ENCODE data around the gene JOSD2.

JOSD2 gene

DNA sequence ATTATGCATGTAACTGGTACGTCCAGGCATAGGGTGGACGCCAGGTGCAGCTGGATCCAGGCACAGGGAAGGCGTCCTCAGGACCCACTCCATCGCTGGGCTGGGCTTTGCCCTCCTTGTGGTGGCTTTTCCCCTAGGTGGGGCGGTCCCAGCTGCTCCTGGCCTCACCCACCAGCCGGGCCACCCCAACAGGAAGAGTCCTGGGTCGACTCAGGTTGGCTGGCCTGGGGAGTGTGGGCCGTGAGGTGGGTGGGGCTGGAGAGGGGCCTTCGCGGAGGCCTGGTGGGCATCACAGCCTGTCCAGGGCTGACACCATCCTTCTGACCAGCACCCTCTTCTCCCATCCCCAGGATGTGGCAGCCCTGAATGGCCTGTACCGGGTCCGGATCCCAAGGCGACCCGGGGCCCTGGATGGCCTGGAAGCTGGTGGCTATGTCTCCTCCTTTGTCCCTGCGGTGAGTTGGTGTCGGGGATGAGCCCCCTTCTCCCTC is 31.2 kb downstream of the JOSD2 start:
- H3K27ac ChIP-seq, result no peak overlapping the region
- TF ChIP-seq, protein P1, sequence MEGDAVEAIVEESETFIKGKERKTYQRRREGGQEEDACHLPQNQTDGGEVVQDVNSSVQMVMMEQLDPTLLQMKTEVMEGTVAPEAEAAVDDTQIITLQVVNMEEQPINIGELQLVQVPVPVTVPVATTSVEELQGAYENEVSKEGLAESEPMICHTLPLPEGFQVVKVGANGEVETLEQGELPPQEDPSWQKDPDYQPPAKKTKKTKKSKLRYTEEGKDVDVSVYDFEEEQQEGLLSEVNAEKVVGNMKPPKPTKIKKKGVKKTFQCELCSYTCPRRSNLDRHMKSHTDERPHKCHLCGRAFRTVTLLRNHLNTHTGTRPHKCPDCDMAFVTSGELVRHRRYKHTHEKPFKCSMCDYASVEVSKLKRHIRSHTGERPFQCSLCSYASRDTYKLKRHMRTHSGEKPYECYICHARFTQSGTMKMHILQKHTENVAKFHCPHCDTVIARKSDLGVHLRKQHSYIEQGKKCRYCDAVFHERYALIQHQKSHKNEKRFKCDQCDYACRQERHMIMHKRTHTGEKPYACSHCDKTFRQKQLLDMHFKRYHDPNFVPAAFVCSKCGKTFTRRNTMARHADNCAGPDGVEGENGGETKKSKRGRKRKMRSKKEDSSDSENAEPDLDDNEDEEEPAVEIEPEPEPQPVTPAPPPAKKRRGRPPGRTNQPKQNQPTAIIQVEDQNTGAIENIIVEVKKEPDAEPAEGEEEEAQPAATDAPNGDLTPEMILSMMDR (IDR thresholded peaks at IDR 0.05), result no peak
- TF ChIP-seq ZFX (IDR thresholded peaks at IDR 0.05; ENCODE audit: borderline replicate concordance), result no peak

DNA sequence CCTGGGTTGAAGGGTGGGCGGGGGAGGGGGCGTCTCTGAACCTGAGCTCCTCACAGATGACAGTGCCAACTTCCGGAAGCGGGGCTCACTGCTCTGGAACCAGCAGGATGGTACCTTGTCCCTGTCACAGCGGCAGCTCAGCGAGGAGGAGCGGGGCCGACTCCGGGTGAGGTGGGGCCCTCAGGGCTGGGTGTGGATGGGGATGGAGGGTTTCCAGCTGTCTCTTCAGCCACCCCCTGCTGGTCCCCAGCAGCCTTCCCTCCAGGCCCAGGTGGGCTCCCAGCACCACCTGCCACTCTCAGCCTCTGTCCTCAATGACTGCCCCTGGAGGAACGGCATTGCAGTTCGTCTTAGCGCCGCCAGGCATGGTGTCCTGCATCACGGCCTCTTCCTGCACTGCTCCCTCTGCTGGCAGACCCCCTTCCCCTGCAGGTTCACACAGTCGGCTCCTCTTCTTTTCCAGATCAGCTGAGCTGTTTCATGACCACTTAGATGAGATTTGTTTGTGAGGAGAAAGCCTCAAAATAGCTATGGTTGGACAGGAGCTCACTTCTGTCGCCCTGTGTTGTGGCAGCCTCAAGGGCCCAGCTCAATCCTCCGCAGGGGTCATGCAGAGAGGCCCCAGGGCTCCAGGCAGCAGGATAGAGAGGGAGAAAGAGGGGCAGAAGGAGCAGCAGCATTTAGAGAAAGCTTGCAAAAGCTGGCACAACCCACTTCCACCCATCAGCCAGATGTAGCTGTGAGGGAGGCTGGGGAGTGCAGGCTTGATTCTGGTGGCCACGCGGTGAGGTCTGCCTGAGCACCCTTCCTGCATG is 31.9 kb downstream of the JOSD2 start:
- no peak overlapping the region for H3K27ac ChIP-seq
- TF ChIP-seq, protein P1 (IDR thresholded peaks at IDR 0.05), result peak; percentile 58
- no peak for TF ChIP-seq ZFX (IDR thresholded peaks at IDR 0.05; ENCODE audit: borderline replicate concordance)

DNA sequence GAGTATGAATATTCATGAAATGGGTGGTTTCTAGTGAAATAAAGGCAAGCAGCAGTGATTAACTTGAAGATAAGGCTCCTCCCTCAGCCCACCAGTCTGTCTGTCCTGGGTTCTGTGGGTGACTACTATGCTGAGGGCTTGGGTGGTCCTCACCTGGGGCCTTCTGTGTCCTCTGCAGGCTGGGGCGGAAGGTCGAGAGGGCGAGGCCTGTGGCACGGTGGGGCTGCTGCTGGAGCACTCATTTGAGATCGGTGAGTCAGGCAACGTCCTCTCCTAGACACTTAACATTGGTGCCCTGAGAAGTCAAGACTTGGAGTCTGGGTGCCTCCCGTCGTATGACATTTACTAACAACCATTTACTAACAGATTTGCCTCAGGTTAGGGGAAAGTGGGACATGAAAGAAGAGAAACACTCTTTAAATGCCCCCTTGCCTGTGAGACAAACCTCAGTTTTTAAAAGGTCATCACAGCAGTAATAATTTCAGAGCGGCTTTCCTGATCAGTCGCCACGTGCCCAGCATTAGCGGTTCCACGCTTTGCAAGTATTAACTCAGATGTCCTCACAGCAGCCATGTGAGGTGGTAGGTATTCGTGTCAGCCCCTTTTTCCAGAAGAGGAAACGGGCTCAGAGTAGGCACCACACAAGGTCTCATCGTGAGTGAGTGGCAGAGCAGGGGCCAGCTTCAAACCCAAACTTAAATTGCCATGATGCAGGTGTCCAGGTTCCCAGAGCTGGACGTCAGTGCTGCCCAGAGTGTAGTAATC is 33.1 kb downstream of the JOSD2 start:
- TF ChIP-seq ZFX (IDR thresholded peaks at IDR 0.05; ENCODE audit: borderline replicate concordance), result no peak
- TF ChIP-seq, protein P1 (IDR thresholded peaks at IDR 0.05), result no peak
- H3K27ac ChIP-seq, result no peak overlapping the region

DNA sequence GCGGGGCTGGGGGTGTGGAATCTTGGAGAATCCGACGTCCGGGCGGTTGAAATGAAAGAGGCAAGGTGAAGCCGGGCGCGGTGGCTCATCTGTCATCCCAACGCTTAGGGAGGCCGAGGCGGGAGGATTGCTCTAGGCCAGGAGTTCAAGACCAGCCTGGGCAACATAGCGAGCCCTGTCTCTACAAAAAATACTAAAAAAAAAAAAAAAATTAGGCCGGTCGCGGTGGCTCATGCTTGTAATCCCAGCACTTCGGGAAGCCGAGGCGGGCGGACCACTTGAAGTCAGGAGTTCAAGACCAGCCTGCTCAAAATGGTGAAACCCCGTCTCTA is 34.1 kb downstream of the JOSD2 start:
- H3K27ac ChIP-seq, result peak overlapping the region; percentile 97
- TF ChIP-seq, protein P1 (IDR thresholded peaks at IDR 0.05), result no peak
- TF ChIP-seq ZFX (IDR thresholded peaks at IDR 0.05; ENCODE audit: borderline replicate concordance), result no peak

DNA sequence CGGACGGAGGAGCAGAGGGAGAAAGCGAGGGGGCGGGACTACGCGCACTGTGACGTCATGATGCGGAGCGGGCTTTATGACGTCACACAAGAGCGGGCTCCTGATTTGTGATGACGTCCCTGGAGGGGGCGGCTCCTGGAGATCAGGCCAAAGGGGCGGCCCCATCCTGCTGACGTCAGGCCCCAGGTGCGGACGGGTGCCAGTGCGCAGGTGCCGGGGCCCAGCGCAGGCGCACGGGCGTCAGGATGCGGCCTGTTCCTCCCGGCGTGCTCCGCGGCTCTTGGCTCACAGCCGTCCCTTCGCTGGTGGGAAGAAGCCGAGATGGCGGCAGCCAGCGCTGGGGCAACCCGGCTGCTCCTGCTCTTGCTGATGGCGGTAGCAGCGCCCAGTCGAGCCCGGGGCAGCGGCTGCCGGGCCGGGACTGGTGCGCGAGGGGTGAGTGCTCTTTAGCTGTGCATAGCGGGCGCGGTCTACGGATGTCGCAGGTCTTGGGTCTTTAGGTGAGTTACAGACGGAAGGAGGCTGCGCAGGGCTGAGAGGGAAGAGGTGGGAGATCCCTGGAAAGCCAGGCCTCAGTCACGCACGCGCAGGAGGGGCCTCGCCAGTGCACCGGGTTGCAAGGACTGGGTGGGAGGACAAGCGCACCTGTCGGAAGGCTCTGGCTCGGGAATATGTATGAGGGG is 34.6 kb downstream of the JOSD2 start, which contains the start of the genes EMC10 and GARIN5A:
Gene EMC10 (plus strand): TSS at position 284 of the 683 bp plus-strand sequence. CDS start 38 bp downstream, at position 322.
Gene GARIN5A (minus strand): TSS at position 625 of the 683 bp plus-strand sequence. CDS start 460 bp downstream, at position 165.
- TF ChIP-seq, protein P1 (IDR thresholded peaks at IDR 0.05), result no peak
- no peak for TF ChIP-seq ZFX (IDR thresholded peaks at IDR 0.05; ENCODE audit: borderline replicate concordance)
- peak within 1 kb of the TSS; percentile 97 for H3K27ac ChIP-seq

DNA sequence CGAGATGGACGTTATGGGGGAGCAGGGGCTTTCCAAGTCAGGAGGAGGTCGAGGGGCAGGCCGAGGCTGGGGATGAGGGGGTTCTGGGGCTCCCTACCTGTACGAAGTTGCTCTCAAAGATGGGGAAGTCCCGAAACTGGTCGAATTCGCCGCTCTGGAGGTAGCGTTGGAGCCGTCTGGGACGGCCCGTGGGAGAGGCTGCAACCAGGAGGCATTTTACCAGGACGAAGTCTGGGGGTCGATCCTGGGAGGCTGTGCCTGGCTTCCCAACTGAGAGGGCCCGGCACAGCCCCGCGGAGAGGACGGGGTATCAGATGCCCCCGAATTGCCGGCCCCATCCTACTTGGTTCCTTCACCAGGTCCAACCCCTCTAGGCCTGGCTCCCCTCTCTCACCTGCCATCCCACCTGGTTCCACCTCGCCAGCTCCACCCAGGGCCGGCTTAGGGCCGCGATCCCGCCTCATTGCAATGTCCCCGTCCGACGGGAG is 35.2 kb downstream of the JOSD2 start:
- peak overlapping the region; percentile 97 for H3K27ac ChIP-seq
- no peak for TF ChIP-seq ZFX (IDR thresholded peaks at IDR 0.05; ENCODE audit: borderline replicate concordance)
- TF ChIP-seq, protein P1 (IDR thresholded peaks at IDR 0.05), result no peak

Measured in 22Rv1 (cell line).